Heart left ventricle (tissue), 13 donors: ENCODE results near the gene MRS2.

Experiments used
- CTCF ChIP-seq, 12 donors: fragments of 200-600 bp; sonication (generic) in 4 of 12; IDR thresholded peaks; one replicate each; pipeline versions ENCODE4 v1.5.0 to v1.8.0; 2018 to 2022; ENCODE audit warnings: antibody characterized with exemption in 12 of 12, mild to moderate bottlenecking in 5 of 12
- POLR2A ChIP-seq, 2 donors: fragments of 450-650 bp; IDR thresholded peaks; one replicate each; pipeline ENCODE4 v1.6.1; 2017; ENCODE audit warnings: antibody characterized with exemption in 2 of 2, mild to moderate bottlenecking in 2 of 2, moderate library complexity in 2 of 2
- donor health status: ischemic (EF 13 %, LVEDD 7.1; RV severe dilation, severe dysfunction).
- donor health status: DM: no; HTN: yes; CAD: no.
- donor health status: DM: no; HTN: no; CAD: no.
- donor health status: ischemic (EF 25% LVEDD 6.9; RV normal size, moderate dysfunction).
- donor health status: ischemic (EF 25% LVEDD 5.7; RV mildly dilated, moderate dysfunction).
- donor health status: ischemic (EF 35%, LVEDD 5.7; RV mildly dilated, moderate dysfunction).
- donor health status: nonischemic (EF 11% LVEDD 7.7; RV severe dilation, severe dysfunction).
- donor health status: DM: yes; HTN: yes; CAD: no.
- donor health status: PGD.
- donor health status: ischemic (EF 29% LVEDD 5.4; RV normal size, mild dysfunction).
- donor health status: nonischemic (EF 23%, LVEDD 6.1; RV moderate dilation, normal function).

- TF ChIP-seq CTCF (IDR thresholded peaks at IDR 0.05) (no peak), POLR2A (IDR thresholded peaks at IDR 0.05) (no peak)
Observed at GRCh38 chr6:24448396-24448795, 45.7 kb downstream of the MRS2 start.
